ENCODE measurements around the gene NTN3. TPM values are rescaled to one million over a fixed set of nuclear protein-coding genes. Genes with fewer than 3 reads are reported as not detected.

Gene NTN3
- total and polyA plus RNA-seq, 11 donors = 0.09 to 0.50 (median 0.20) TPM; not detected in 5

DNA sequence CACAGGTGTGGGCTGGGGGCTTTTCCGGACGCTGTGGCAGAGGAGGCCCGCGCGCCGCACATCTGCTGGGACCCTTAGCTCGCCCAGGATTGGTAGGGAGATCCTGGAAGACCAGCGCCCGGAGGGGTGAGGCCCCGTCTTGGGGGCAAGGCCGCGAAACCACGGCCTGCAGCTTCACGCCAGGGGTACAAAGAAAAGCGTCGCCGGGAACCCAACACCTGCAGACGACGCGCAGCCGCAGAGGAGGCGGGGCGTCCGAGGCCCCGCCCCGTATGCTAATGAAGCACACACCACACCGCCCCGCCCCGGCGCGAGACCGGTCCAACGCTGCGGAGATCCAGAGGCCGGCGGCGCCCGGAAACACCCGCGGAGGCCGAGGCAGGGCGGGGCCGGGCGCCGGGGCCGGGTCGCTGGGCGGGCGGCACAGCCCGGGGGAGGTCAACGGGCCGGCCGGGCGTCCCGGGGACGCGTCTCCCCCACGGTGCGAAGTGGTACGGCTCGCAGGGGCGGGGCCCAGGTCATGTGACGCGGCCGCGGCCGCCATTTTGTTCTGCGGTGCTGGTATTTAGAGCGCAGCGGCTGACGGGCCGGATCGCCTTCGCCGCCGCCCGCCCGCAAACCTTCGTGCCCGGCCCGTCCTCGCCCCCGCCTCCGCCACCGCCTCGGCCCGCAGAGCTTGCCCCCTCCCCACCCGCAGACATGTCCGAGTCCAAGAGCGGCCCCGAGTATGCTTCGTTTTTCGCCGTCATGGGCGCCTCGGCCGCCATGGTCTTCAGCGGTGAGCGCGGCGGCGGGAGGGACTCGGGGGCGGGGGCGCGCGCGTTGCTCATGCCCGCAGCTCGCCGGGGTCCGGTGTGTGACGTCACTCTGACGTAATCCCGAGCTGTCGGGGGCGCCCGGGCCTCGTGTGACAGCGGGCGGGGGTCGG lies 42.6 kb downstream of the NTN3 start, which contains the start of gene ATP6V0C:
TSS of gene ATP6V0C (plus strand) at position 548 of the 928 bp plus-strand sequence. CDS start at position 700, 152 bp downstream.
- peak within 1 kb of the TSS; percentile 87 to 100 (median 96) for H3K4me3 ChIP-seq
- TF ChIP-seq, protein P1, sequence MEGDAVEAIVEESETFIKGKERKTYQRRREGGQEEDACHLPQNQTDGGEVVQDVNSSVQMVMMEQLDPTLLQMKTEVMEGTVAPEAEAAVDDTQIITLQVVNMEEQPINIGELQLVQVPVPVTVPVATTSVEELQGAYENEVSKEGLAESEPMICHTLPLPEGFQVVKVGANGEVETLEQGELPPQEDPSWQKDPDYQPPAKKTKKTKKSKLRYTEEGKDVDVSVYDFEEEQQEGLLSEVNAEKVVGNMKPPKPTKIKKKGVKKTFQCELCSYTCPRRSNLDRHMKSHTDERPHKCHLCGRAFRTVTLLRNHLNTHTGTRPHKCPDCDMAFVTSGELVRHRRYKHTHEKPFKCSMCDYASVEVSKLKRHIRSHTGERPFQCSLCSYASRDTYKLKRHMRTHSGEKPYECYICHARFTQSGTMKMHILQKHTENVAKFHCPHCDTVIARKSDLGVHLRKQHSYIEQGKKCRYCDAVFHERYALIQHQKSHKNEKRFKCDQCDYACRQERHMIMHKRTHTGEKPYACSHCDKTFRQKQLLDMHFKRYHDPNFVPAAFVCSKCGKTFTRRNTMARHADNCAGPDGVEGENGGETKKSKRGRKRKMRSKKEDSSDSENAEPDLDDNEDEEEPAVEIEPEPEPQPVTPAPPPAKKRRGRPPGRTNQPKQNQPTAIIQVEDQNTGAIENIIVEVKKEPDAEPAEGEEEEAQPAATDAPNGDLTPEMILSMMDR (IDR thresholded peaks at IDR 0.05) = no peak
- TF ChIP-seq POLR2A (IDR thresholded peaks at IDR 0.05) = peak; percentile 10 to 90
- H3K27me3 ChIP-seq = no peaks in the 10 kb centered on the region
- H3K4me1 ChIP-seq = peaks cover 11 to 80% (median 44%) of the 10 kb centered on the region in 12 donors
- peak; percentile 71 to 90 (median 88) for ATAC-seq
- no peaks in the 10 kb centered on the region for H3K9me3 ChIP-seq
- WGBS, 4 donors = 1 to 6% (median 3%) methylated on average over 22 to 122 of the region's 122 CpGs
- H3K36me3 ChIP-seq = peaks cover 0 to 5% (median 0%) of the 10 kb centered on the region in 9 donors
- peak; percentile 91 to 96 (median 92) for DNase-seq
- intact Hi-C loops (cut with DNase I) = loop anchor here in 2 of 10 donors (1.0 to 10.0 kb wide), 2 partner anchors 24 to 249 kb away; partner anchors contain the start of gene RNPS1 (in 1 of the 2)
- peak within 1 kb of the TSS; percentile 93 to 99 (median 95) for H3K27ac ChIP-seq

DNA sequence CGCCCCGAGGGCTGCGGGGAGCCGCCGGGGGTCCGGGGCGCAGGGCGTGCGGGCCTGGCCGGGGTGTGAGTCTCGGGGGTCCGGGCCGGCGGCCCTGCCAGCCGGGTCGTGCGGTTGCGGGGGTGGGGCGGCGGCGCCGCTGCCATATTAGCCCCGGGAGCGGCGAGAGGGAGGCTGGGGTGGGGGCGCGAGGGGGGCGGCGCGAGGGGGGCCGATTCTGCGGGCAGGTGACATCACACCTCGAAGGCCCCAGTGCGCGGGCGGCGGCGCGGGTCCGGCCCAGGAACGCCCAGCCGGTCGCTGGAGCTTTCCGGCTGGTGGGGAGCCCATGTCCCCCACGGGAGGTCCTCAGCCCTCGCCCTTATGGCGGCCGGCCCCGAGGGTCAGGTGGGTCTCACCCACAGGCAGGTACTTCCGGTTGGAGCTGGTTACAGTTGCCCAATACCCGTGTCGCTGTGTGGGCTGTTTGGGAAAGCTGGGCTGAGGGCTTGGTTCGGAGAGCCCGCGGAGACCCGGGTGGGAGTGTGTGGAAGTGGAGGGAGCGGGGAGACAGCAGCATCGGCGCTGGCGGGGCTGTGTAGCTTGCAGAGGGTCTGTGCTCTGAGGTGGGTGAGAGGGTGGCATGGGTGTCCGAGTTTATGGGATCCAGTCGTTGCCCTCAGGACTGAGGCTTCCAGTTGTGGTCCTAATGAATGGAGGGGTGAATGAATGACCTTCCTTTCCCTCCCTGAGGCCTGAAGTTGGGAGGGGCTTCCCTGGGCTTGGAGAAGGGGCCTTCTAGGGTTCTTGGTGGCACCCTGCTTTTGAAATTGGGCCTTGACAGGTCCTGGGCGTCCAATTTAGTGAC lies 43.5 kb downstream of the NTN3 start:
- intact Hi-C loops (cut with DNase I) = loop anchor here in 2 of 10 donors (1.0 to 10.0 kb wide), 2 partner anchors 23 to 250 kb away; partner anchors contain the start of gene RNPS1 (in 1 of the 2)

GRCh38 chr16:2515180-2515851 lies 44.2 kb downstream of the NTN3 start:
- peak in 2 of 5 donors; percentile 19 to 55 for DNase-seq
- no peak for ATAC-seq

More for the DNA sequence above, 43.5 kb downstream of the NTN3 start:
- peaks cover 20 to 81% (median 53%) of the 10 kb centered on the region in 12 donors for H3K4me1 ChIP-seq
- H3K4me3 ChIP-seq = peak overlapping the region; percentile 87 to 100 (median 96)
- ATAC-seq (no peak), DNase-seq (peak in 1 of 5 donors; percentile 71)
- no peak for TF ChIP-seq POLR2A (IDR thresholded peaks at IDR 0.05)
- TF ChIP-seq, protein P1 (IDR thresholded peaks at IDR 0.05) = no peak
- 1 to 2% (median 1%) methylated on average over 21 to 63 of the region's 63 CpGs for WGBS, 4 donors
- no peaks in the 10 kb centered on the region for H3K9me3 ChIP-seq
- H3K27me3 ChIP-seq = no peaks in the 10 kb centered on the region
- peaks cover 0 to 14% (median 4%) of the 10 kb centered on the region in 9 donors for H3K36me3 ChIP-seq
- H3K27ac ChIP-seq = peak overlapping the region; percentile 93 to 99 (median 95)

More at GRCh38 chr16:2515180-2515851, 44.2 kb downstream of the NTN3 start:
- TF ChIP-seq, protein P1 (IDR thresholded peaks at IDR 0.05) = no peak
- TF ChIP-seq POLR2A (IDR thresholded peaks at IDR 0.05) = no peak
- peak overlapping the region; percentile 87 to 100 (median 96) for H3K4me3 ChIP-seq
- peaks cover 0 to 17% (median 6%) of the 10 kb centered on the region in 9 donors for H3K36me3 ChIP-seq
- peaks cover 22 to 78% (median 57%) of the 10 kb centered on the region in 12 donors for H3K4me1 ChIP-seq
- intact Hi-C loops (cut with DNase I) = loop anchor here in 1 of 10 donors (10.0 kb wide), 1 partner anchor 251 kb away; the partner anchor contains the start of gene RNPS1
- no peaks in the 10 kb centered on the region for H3K27me3 ChIP-seq
- peak overlapping the region in 11 of 12 donors; percentile 93 to 99 (median 95) for H3K27ac ChIP-seq
- WGBS, 4 donors = 24 to 41% (median 31%) methylated on average over 10 to 14 of the region's 14 CpGs
- H3K9me3 ChIP-seq = no peaks in the 10 kb centered on the region

Data from heart left ventricle (tissue), 16 donors.